BJ (cell line): ENCODE results near the gene CYB561D2. TPM values are rescaled to one million over a fixed set of nuclear protein-coding genes. Genes with fewer than 3 reads are reported as not detected.

Experiments
- CTCF ChIA-PET: fragments of 350-600 bp; formaldehyde crosslinking; extraction: SDS; loops from one replicate; lab custom pipeline; 2021; ENCODE audit warnings: antibody characterized with exemption, inconsistent platforms; lab: Yijun Ruan, JAX
- POLR2A ChIA-PET: fragments of 300-600 bp; sonication (Branson Sonifier 250); formaldehyde crosslinking; extraction: SDS; loops from one replicate; lab custom pipeline; 2021; ENCODE audit warnings: antibody characterized with exemption; lab: Charles Lee
- DNase-seq: peaks from one replicate; pipeline ENCODE4 v3.0.0-alpha.2; 2011; ENCODE audit warnings: low read depth
- H3K27me3 ChIP-seq: 2 replicates; pipeline ENCODE4 v1.6.0; 2011; ENCODE audit warnings: low read length; ENCODE audit not compliant: control insufficient read depth, insufficient read depth
- H3K36me3 ChIP-seq: 2 replicates; pipeline ENCODE4 v1.5.1; 2011; ENCODE audit warnings: low read length; ENCODE audit not compliant: control insufficient read depth, insufficient read depth
- H3K4me3 ChIP-seq: 2 replicates; pipeline ENCODE4 v1.5.1; 2011; ENCODE audit warnings: low read depth, mild to moderate bottlenecking, control low read depth, low read length
- CTCF ChIP-seq: IDR thresholded peaks from 2 replicates; pipeline ENCODE4 v1.5.1; 2011; ENCODE audit warnings: low read depth, mild to moderate bottlenecking, control low read depth, inconsistent platforms, low read length, moderate library complexity; ENCODE audit not compliant: insufficient read depth
- polyA plus RNA-seq: library from polyadenylated mRNA; depleted of rRNA; stranded (reverse); fragments of >200 nt; gene quantifications from 2 replicates; pipeline ENCODE4 v1.2.3, GENCODE V29; 2011

The CYB561D2 gene
- polyA plus RNA-seq, 1 experiment = 39.3 TPM

- peaks cover 20% of the 10 kb centered on the region for H3K36me3 ChIP-seq
- H3K4me3 ChIP-seq = no peak overlapping the region
- CTCF ChIA-PET = interaction anchor here (0.9 to 3.0 kb wide), 2 partner anchors 10 to 15 kb away, joined by 3 to 15 read pairs; partner anchors contain the start of genes HYAL2, HYAL3 and NAA80
- no peak for TF ChIP-seq CTCF
- DNase-seq = no peak
- POLR2A ChIA-PET = no interaction called here
- H3K27me3 ChIP-seq = no peaks in the 10 kb centered on the region
These were observed 36.3 kb upstream of the CYB561D2 start for GRCh38 chr3:50314342-50314741.

DNA sequence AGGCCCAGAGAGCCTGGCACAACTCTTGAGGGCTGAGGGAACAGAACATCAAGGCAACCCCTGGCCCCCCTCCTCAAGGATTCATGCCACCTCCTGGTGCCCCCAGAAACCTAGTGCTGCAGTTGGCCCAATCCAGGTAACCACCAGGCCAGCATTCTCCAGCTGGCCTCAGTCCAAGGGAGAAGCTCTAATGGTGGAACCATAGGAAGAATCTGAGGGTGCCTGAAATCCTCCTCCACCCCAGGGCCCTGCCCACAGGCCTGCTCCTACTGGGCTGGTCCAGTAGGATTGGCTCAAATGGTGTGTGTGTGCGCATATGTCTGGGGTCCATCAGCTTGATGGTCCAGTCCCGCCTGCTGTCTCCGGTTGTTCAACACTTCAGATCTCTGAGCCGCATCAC, 35.8 kb upstream of the CYB561D2 start:
- TF ChIP-seq CTCF = no peak
- peaks cover 20% of the 10 kb centered on the region for H3K36me3 ChIP-seq
- no peak overlapping the region for H3K4me3 ChIP-seq
- no peaks in the 10 kb centered on the region for H3K27me3 ChIP-seq
- no peak for DNase-seq
- ChIA-PET POLR2A (interaction anchor here (0.5 kb wide), 1 partner anchor 19 kb away, joined by 5 read pairs; no protein-coding TSS in a partner anchor), CTCF (interaction anchor here (0.6 to 3.0 kb wide), 3 partner anchors 9 to 270 kb away, joined by 3 to 15 read pairs (median 3); partner anchors contain the start of genes HYAL2, HYAL3 and NAA80)

GRCh38 chr3:50316657-50317242, 33.9 kb upstream of the CYB561D2 start:
- CTCF ChIA-PET = interaction anchor here (1.9 to 3.0 kb wide), 2 partner anchors 7 to 18 kb away, joined by 3 to 15 read pairs; partner anchors contain the start of genes HYAL2, HYAL3 and NAA80
- Histone ChIP-seq H3K36me3 (peaks cover 20% of the 10 kb centered on the region), H3K27me3 (no peaks in the 10 kb centered on the region), H3K4me3 (no peak overlapping the region)
- POLR2A ChIA-PET = no interaction called here
- DNase-seq = no peak
- TF ChIP-seq CTCF = no peak

- peaks cover 20% of the 10 kb centered on the region for H3K36me3 ChIP-seq
- ChIA-PET CTCF (interaction anchor here (1.9 kb wide), 1 partner anchor 18 kb away, joined by 3 read pairs; the partner anchor contains the start of genes HYAL3 and NAA80), POLR2A (no interaction called here)
- H3K27me3 ChIP-seq = no peaks in the 10 kb centered on the region
- TF ChIP-seq CTCF = no peak
- no peak overlapping the region for H3K4me3 ChIP-seq
- DNase-seq = no peak
These were observed 33.4 kb upstream of the CYB561D2 start for GRCh38 chr3:50317300-50317699.

DNA sequence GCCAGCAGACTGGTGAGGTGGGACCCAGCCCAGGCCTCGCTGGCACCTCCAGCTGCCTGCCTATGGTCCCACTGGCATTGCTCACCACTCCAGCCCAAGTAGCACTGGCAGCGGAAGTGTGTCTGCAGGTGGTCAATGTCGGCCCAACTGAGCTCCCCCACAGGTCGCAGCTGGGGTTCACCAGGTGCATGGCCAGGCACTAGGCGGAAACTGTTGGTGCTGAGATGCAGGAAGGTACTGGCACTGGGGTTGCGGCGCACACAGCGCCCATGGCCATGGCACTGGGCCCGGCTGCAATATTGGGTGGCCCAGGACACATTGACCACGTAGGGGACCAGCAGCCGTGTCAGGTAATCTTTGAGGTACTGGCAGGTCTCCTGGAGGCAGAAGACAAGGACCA, 32.5 kb upstream of the CYB561D2 start:
- ChIA-PET POLR2A (no interaction called here), CTCF (interaction anchor here (1.2 to 1.9 kb wide), 3 partner anchors 11 to 91 kb away, joined by 3 read pairs; partner anchors contain the start of genes HYAL3 and NAA80)
- peaks cover 20% of the 10 kb centered on the region for H3K36me3 ChIP-seq
- no peaks in the 10 kb centered on the region for H3K27me3 ChIP-seq
- no peak overlapping the region for H3K4me3 ChIP-seq
- no peak for DNase-seq
- no peak for TF ChIP-seq CTCF
